ENCODE results near the gene CALN1. TPM values are rescaled to one million over a fixed set of nuclear protein-coding genes. Genes with fewer than 3 reads are reported as not detected.
"Not testable (repeated sequence)": the region's sequence is repeated elsewhere in the genome, so short reads cannot be mapped to it uniquely, and the experiment has no call there.

Gene CALN1
- polyA plus RNA-seq, 1 experiment, result not detected

GRCh38 chr7:72213081-72213480, 199.1 kb downstream of the CALN1 start:
- H3K9me3 ChIP-seq (ENCODE audit: control insufficient read depth, insufficient read depth, low read length), result peaks cover 50% of the 10 kb centered on the region
- ChIA-PET CTCF (no interaction called here), POLR2A (no interaction called here)
- no peak overlapping the region for H3K4me3 ChIP-seq (ENCODE audit: low read depth, low read length)
- no peak overlapping the region for H3K27ac ChIP-seq (ENCODE audit: low read depth, low read length)
- no peak for DNase-seq (ENCODE audit: low read depth, low spot score)
- no peak for TF ChIP-seq CTCF (IDR thresholded peaks at IDR 0.05; ENCODE audit: low read depth, low read length)
- H3K27me3 ChIP-seq (ENCODE audit: control insufficient read depth, insufficient read depth, low read length), result no peaks in the 10 kb centered on the region

GRCh38 chr7:72211175-72211574, 201.0 kb downstream of the CALN1 start:
- CTCF ChIA-PET, result interaction anchor here (0.6 kb wide), 1 partner anchor 204 kb away, joined by 5 read pairs; no protein-coding TSS in a partner anchor
- Histone ChIP-seq H3K4me3 (ENCODE audit: low read depth, low read length) (no peak overlapping the region), H3K27me3 (ENCODE audit: control insufficient read depth, insufficient read depth, low read length) (no peaks in the 10 kb centered on the region), H3K9me3 (ENCODE audit: control insufficient read depth, insufficient read depth, low read length) (peaks cover 38% of the 10 kb centered on the region), H3K27ac (ENCODE audit: low read depth, low read length) (no peak overlapping the region)
- DNase-seq (ENCODE audit: low read depth, low spot score), result no peak
- TF ChIP-seq CTCF (IDR thresholded peaks at IDR 0.05; ENCODE audit: low read depth, low read length), result no peak
- POLR2A ChIA-PET, result interaction anchor here (0.7 kb wide), 1 partner anchor 50 kb away, joined by 5 read pairs; no protein-coding TSS in a partner anchor

- POLR2A ChIA-PET; H3K27me3 ChIP-seq (ENCODE audit: control insufficient read depth, insufficient read depth, low read length); H3K27ac ChIP-seq (ENCODE audit: low read depth, low read length); H3K4me3 ChIP-seq (ENCODE audit: low read depth, low read length); CTCF ChIA-PET; DNase-seq (ENCODE audit: low read depth, low spot score): not testable (repeated sequence)
- peaks cover 24% of the 10 kb centered on the region for H3K9me3 ChIP-seq (ENCODE audit: control insufficient read depth, insufficient read depth, low read length)
Measured at GRCh38 chr7:72209006-72209405, 203.1 kb downstream of the CALN1 start.

- ChIA-PET CTCF (no interaction called here), POLR2A (no interaction called here)
- Histone ChIP-seq H3K27me3 (ENCODE audit: control insufficient read depth, insufficient read depth, low read length) (no peaks in the 10 kb centered on the region), H3K27ac (ENCODE audit: low read depth, low read length) (no peak overlapping the region), H3K9me3 (ENCODE audit: control insufficient read depth, insufficient read depth, low read length) (peaks cover 36% of the 10 kb centered on the region), H3K4me3 (ENCODE audit: low read depth, low read length) (no peak overlapping the region)
- TF ChIP-seq CTCF (IDR thresholded peaks at IDR 0.05; ENCODE audit: low read depth, low read length), result no peak
- no peak for DNase-seq (ENCODE audit: low read depth, low spot score)
Measured at GRCh38 chr7:72196176-72196575, 216.0 kb downstream of the CALN1 start.

GRCh38 chr7:72190919-72191318, 221.2 kb downstream of the CALN1 start:
- ChIA-PET CTCF (no interaction called here), POLR2A (no interaction called here)
- no peak for DNase-seq (ENCODE audit: low read depth, low spot score)
- Histone ChIP-seq H3K27me3 (ENCODE audit: control insufficient read depth, insufficient read depth, low read length) (no peaks in the 10 kb centered on the region), H3K27ac (ENCODE audit: low read depth, low read length) (no peak overlapping the region), H3K4me3 (ENCODE audit: low read depth, low read length) (no peak overlapping the region), H3K9me3 (ENCODE audit: control insufficient read depth, insufficient read depth, low read length) (peaks cover 21% of the 10 kb centered on the region)
- no peak for TF ChIP-seq CTCF (IDR thresholded peaks at IDR 0.05; ENCODE audit: low read depth, low read length)

GRCh38 chr7:72190146-72190545, 222.0 kb downstream of the CALN1 start:
- no peak for DNase-seq (ENCODE audit: low read depth, low spot score)
- H3K27me3 ChIP-seq (ENCODE audit: control insufficient read depth, insufficient read depth, low read length), result no peaks in the 10 kb centered on the region
- peaks cover 16% of the 10 kb centered on the region for H3K9me3 ChIP-seq (ENCODE audit: control insufficient read depth, insufficient read depth, low read length)
- TF ChIP-seq CTCF (IDR thresholded peaks at IDR 0.05; ENCODE audit: low read depth, low read length), result no peak
- POLR2A ChIA-PET, result no interaction called here
- CTCF ChIA-PET, result no interaction called here
- no peak overlapping the region for H3K4me3 ChIP-seq (ENCODE audit: low read depth, low read length)
- no peak overlapping the region for H3K27ac ChIP-seq (ENCODE audit: low read depth, low read length)

Measured in AG04450 (cell line).